ENCODE data around the gene CCDC97. TPM values are rescaled to one million over a fixed set of nuclear protein-coding genes. Genes with fewer than 3 reads are reported as not detected.

CCDC97 gene
- total and polyA plus RNA-seq, 2 of the 8 experiments (the other 6 are each of a cell fraction or from before 2014, with no cell fraction given) = 19.8 to 27.1 TPM

- Histone ChIP-seq H2BK20ac (ENCODE audit: low read length) (no peak overlapping the region), H2AK5ac (ENCODE audit: low read depth, low read length) (no peak overlapping the region), H4K8ac (ENCODE audit: extremely low read depth, insufficient read depth, low read length) (no peak overlapping the region; the same call in 1 of the 2 replicates), H3K23me2 (ENCODE audit: low read depth, low read length) (peaks cover 6% of the 10 kb centered on the region), H2BK5ac (ENCODE audit: low read depth, low read length) (no peak overlapping the region), H3K4me2 (ENCODE audit: insufficient read depth in 1 of 2, low read depth in 2 of 2, low read length in 2 of 2) (no peak overlapping the region), H3K56ac (replicated peaks; ENCODE audit: insufficient read length, low read depth, low read length) (no peak overlapping the region), H3K36me3 (ENCODE audit: control insufficient read depth in 2 of 4, insufficient read depth in 4 of 4, low read length in 3 of 4) (no peaks in the 10 kb centered on the region), H3K79me1 (ENCODE audit: low read depth, low read length) (peaks cover 6% of the 10 kb centered on the region), H3K9ac (replicated peaks in 1 of 4; ENCODE audit: extremely low read depth in 1 of 4, low read depth in 3 of 4, low read length in 3 of 4) (no peak overlapping the region), H3K27me3 (replicated peaks in 1 of 4; ENCODE audit: control insufficient read depth in 3 of 4, extremely low read depth in 1 of 4, insufficient read depth in 3 of 4, low read length in 3 of 4) (no peaks in the 10 kb centered on the region), H4K20me1 (replicated peaks in 1 of 2; ENCODE audit: control insufficient read depth in 1 of 2, insufficient read depth in 2 of 2, low read length in 2 of 2) (no peaks in the 10 kb centered on the region), H2BK12ac (ENCODE audit: low read depth, low read length) (no peak overlapping the region), H3K18ac (ENCODE audit: extremely low read depth, low read length) (no peak overlapping the region), H3K4me3 (ENCODE audit: extremely low read depth in 1 of 4, insufficient read depth in 2 of 4, low read depth in 3 of 4, low read length in 4 of 4) (no peak overlapping the region), H3K14ac (ENCODE audit: insufficient read length) (no peak overlapping the region), H3K4me1 (replicated peaks in 1 of 4; ENCODE audit: control insufficient read depth in 3 of 4, insufficient read depth in 4 of 4, low read length in 3 of 4) (peaks cover 0 to 6% (median 2%) of the 10 kb centered on the region in 4 experiments; a peak in 2 of 7 replicates), H2AFZ (ENCODE audit: low read length) (no peak overlapping the region), H2BK120ac (replicated peaks; ENCODE audit: low read depth, low read length) (no peak overlapping the region), H3K27ac (ENCODE audit: low read depth, low read length) (no peak overlapping the region), H3K79me2 (ENCODE audit: control insufficient read depth in 1 of 2, insufficient read depth in 2 of 2, low read length in 2 of 2) (no peaks in the 10 kb centered on the region), H3K9me3 (ENCODE audit: insufficient read depth in 2 of 2, low read depth in 1 of 2, low read length in 1 of 2) (no peaks in the 10 kb centered on the region), H4K91ac (replicated peaks; ENCODE audit: insufficient read length, low read length) (no peak overlapping the region), H4K5ac (ENCODE audit: insufficient read length, low read depth, low read length) (no peak overlapping the region), H3K23ac (ENCODE audit: insufficient read length) (no peak overlapping the region), H3K4ac (replicated peaks; ENCODE audit: insufficient read length, low read depth, low read length) (no peak overlapping the region), H2BK15ac (ENCODE audit: low read length) (no peak overlapping the region)
- no peak for FAIRE-seq
- ChIA-PET POLR2A (ENCODE audit: partially characterized antibody) (interaction anchor here (1.4 kb wide), 2 partner anchors 9 to 15 kb away, joined by 3 read pairs; no protein-coding TSS in a partner anchor), CTCF (ENCODE audit: partially characterized antibody) (interaction anchor here (1.1 kb wide), 2 partner anchors 13 to 14 kb away, joined by 3 read pairs; partner anchors contain the start of gene TGFB1)
- 93% methylated on average over 6 of the region's 6 CpGs; no CpG with 5 or more reads in 1 of the 2 experiments for WGBS, 2 experiments (ENCODE audit: extremely low coverage in 1 of 2, insufficient coverage in 1 of 2, insufficient read length in 1 of 2, insufficient replicate concordance in 2 of 2, low coverage in 1 of 2, low lambda C conversion rate in 2 of 2, missing lambda C conversion rate in 1 of 2)
- DNase-seq (ENCODE audit: low read depth in 1 of 2, low spot score in 2 of 2) = no peak
- TF ChIP-seq RXRA (IDR thresholded peaks at IDR 0.05; ENCODE audit: insufficient read depth, low read depth, low read length) (no peak), BACH1 (IDR thresholded peaks at IDR 0.05; ENCODE audit: low read length) (no peak), USF2 (IDR thresholded peaks at IDR 0.05; ENCODE audit: low read length) (no peak), JUND (IDR thresholded peaks at IDR 0.05; ENCODE audit: low read length) (no peak), E2F6 (IDR thresholded peaks at IDR 0.05) (no peak), KDM4A (IDR thresholded peaks at IDR 0.05; ENCODE audit: low read depth, low read length, severe bottlenecking) (no peak), SP1 (IDR thresholded peaks at IDR 0.05; ENCODE audit: low read depth, low read length) (no peak), KDM1A (IDR thresholded peaks at IDR 0.05; ENCODE audit: borderline replicate concordance, low read length) (no peak), EP300 (IDR thresholded peaks at IDR 0.05; ENCODE audit: borderline replicate concordance in 1 of 2, low read depth in 2 of 2, low read length in 2 of 2) (no peak), HDAC6 (IDR thresholded peaks at IDR 0.05; ENCODE audit: low read depth, low read length) (no peak), GABPA (IDR thresholded peaks at IDR 0.05; ENCODE audit: borderline replicate concordance, insufficient read depth, low read length) (no peak), BRCA1 (IDR thresholded peaks at IDR 0.05; ENCODE audit: low read depth, low read length) (no peak)
These were observed 57.9 kb downstream of the CCDC97 start for GRCh38 chr19:41367848-41368301.

All from H1 (cell line).